GM23248 (cell line): ENCODE results near the gene WFIKKN2.

Experiments
- EZH2 ChIP-seq: fragments of 200-600 bp; sonication (generic); IDR thresholded peaks from 2 replicates; pipeline ENCODE4 v1.6.1; 2018; ENCODE audit warnings: antibody characterized with exemption, mild to moderate bottlenecking; ENCODE audit not compliant: insufficient read depth, poor library complexity, severe bottlenecking
- EZH2phosphoT487 ChIP-seq: fragments of 200-600 bp; sonication (generic); IDR thresholded peaks from 2 replicates; pipeline ENCODE4 v1.6.1; 2018; ENCODE audit warnings: antibody characterized with exemption, moderate library complexity, mild to moderate bottlenecking, low read depth; ENCODE audit not compliant: insufficient read depth

DNA sequence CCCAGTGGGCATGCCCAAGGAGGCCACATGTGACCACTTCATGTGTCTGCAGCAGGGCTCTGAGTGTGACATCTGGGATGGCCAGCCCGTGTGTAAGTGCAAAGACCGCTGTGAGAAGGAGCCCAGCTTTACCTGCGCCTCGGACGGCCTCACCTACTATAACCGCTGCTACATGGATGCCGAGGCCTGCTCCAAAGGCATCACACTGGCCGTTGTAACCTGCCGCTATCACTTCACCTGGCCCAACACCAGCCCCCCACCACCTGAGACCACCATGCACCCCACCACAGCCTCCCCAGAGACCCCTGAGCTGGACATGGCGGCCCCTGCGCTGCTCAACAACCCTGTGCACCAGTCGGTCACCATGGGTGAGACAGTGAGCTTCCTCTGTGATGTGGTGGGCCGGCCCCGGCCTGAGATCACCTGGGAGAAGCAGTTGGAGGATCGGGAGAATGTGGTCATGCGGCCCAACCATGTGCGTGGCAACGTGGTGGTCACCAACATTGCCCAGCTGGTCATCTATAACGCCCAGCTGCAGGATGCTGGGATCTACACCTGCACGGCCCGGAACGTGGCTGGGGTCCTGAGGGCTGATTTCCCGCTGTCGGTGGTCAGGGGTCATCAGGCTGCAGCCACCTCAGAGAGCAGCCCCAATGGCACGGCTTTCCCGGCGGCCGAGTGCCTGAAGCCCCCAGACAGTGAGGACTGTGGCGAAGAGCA is 4.4 kb downstream of the WFIKKN2 start:
- TF ChIP-seq EZH2 (no peak), EZH2phosphoT487 (no peak)
